Lower leg skin (tissue), 4 donors: ENCODE data around the gene ICAM2. TPM values are rescaled to one million over a fixed set of nuclear protein-coding genes. Genes with fewer than 3 reads are reported as not detected.

Source experiments
- DNase-seq, 2 donors: peaks; one replicate each; pipeline ENCODE4 v3.0.0-alpha.2; 2019; ENCODE audit warnings: low spot score in 2 of 2
- H3K4me3 ChIP-seq: fragments of 200-600 bp; sonication (generic); 2 replicates; pipeline ENCODE4 v1.5.1; 2017; ENCODE audit warnings: mild to moderate bottlenecking, low read depth; ENCODE audit not compliant: poor library complexity, severe bottlenecking
- CTCF ChIP-seq, 3 donors: fragments of 450-650 bp; IDR thresholded peaks; one replicate each; pipeline ENCODE4 v1.5.1; 2016; ENCODE audit warnings: antibody characterized with exemption in 3 of 3, mild to moderate bottlenecking in 3 of 3, moderate library complexity in 2 of 3
- POLR2A ChIP-seq, 2 donors: fragments of 450-650 bp; IDR thresholded peaks; one replicate each; pipeline ENCODE4 v1.6.1; 2016 to 2017; ENCODE audit warnings: antibody characterized with exemption in 2 of 2, mild to moderate bottlenecking in 1 of 2, moderate library complexity in 1 of 2
- whole genome bisulfite sequencing, 2 donors: methylation state at CpG; one replicate each; pipeline ENCODE4 v1.1.5; 2018; 5-methylcytosine and 5-hydroxymethylcytosine counted together
- intact Hi-C: fragments of 100-400 bp; cut with DNase I; formaldehyde crosslinking; loops from one replicate; pipeline ENCODE4 v1.15.0; 2023; ENCODE audit warnings: low total_unique reads
- total RNA-seq, 4 donors: library from RNA; depleted of rRNA; stranded (reverse); fragments of >200 nt; gene quantifications; one replicate each; pipeline ENCODE4 v1.1.0, GENCODE V29; 2016

Gene ICAM2
- total RNA-seq, 4 donors from 2014 or later, result 11.5 to 26.8 (median 19.9) TPM

DNA sequence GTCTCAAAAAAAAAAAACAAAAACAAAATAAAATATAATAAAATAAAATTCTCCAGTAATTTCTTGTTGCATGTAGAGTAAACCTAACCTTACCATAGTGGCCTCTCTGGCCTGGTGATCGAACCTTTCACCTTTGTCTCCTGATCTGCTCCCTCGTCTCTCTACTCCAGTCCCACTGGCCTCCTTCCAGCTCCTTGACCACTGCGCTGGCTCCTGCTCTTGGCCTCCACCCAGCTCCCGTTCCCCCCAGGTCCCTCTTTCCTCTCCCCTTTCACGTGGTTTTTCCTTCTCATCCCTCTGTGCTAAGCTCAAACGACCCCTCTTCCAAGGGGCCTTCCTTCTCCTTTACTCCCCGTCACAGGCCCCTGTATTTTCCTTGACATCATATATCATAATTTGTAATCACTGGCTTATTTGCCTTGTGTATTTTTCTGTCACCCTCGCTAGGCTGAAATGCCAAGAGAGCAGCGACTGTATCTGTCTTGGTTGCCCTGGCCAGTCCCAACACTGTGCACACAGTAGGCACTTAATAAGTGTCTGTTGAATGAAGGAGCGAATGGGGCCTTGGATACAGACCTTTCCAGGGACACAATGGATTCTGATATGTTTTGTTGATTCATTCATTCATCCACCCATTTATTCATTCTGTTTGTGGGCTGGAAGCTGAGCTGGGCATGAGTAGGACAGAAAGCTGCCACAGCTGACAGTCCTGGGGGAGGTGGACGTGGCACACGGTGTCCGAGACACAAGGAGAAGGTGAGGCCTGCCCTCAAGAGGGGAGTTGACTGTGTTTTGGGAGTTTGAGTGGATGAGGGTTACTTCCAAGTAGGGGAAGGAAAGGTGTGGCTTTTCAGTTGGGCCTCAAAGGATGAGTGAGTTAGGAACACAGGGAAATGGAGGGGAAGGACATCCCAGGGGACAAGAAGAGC is 41.9 kb downstream of the ICAM2 start:
- WGBS, 2 donors, result 84 to 87% methylated on average over 13 of the region's 13 CpGs
- H3K4me3 ChIP-seq, result no peak overlapping the region
- intact Hi-C loops, result no loop called here
- TF ChIP-seq CTCF (IDR thresholded peaks at IDR 0.05), result no peak
- no peak for TF ChIP-seq POLR2A (IDR thresholded peaks at IDR 0.05)
- DNase-seq, result no peak

- no peak overlapping the region for H3K4me3 ChIP-seq
- DNase-seq, result no peak
- WGBS, 2 donors, result 68 to 73% methylated on average over 3 of the region's 3 CpGs
- TF ChIP-seq POLR2A (IDR thresholded peaks at IDR 0.05), result no peak
- no peak for TF ChIP-seq CTCF (IDR thresholded peaks at IDR 0.05)
- intact Hi-C loops, result no loop called here
Measured at GRCh38 chr17:63976702-63977101, 43.7 kb downstream of the ICAM2 start.

- TF ChIP-seq POLR2A (IDR thresholded peaks at IDR 0.05) (no peak), CTCF (IDR thresholded peaks at IDR 0.05) (no peak)
- H3K4me3 ChIP-seq, result no peak overlapping the region
- WGBS, 2 donors, result 85 to 91% methylated on average over 2 of the region's 2 CpGs
- DNase-seq, result no peak
- intact Hi-C loops, result no loop called here
Measured at GRCh38 chr17:63975541-63976092, 44.8 kb downstream of the ICAM2 start.

DNA sequence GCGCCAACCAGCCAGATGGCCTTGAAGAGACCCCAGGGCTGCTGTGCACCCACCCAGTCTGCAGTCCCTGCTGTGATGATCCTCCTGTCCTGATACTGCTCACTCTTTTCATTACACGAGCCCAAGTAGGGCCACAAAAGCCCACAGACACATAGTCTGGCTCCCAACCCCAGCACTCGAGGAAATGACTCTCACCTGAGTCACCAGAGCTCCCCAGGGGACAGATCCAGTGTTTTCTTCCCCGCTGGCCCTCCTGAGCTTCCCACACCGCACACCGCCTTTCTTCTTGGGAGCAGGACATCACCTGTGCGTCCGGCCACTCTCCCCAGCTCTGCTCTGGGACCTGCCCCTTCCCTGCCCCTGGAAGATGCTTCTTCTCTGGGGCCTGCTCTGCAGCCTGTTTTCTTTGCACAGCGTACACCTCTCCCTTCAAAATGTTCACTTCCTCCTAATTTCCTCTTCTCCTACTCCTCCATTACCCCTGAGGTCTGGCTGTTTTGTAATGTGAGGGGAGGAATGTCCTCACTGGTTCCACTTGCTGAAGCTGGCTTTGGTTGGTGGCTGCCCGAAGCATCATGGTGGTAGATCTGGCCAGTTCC is 45.7 kb downstream of the ICAM2 start:
- DNase-seq, result no peak

More for the DNA sequence above, 45.7 kb downstream of the ICAM2 start:
- intact Hi-C loops, result no loop called here
- 75 to 76% methylated on average over 10 of the region's 10 CpGs for WGBS, 2 donors
- H3K4me3 ChIP-seq, result no peak overlapping the region
- TF ChIP-seq CTCF (IDR thresholded peaks at IDR 0.05) (no peak), POLR2A (IDR thresholded peaks at IDR 0.05) (no peak)
